Left cardiac atrium (tissue), 2 donors: Measurements from ENCODE around the gene SLC16A2. TPM values are rescaled to one million over a fixed set of nuclear protein-coding genes. Genes with fewer than 3 reads are reported as not detected.

ENCODE experiments used
- total RNA-seq, 2 donors: library from RNA; stranded (reverse); fragmentation: NEBNext Ultra II Directional; extraction: Animal tissue kit (Norgen Biotek cat#: 25700); gene quantifications; one replicate each; pipeline ENCODE4 v1.2.1, GENCODE V29; 2021
- donor health status: DM: no; HTN: yes; CAD: no; lungs with severe emphysema.
- donor health status: DM: yes; HTN: yes; CAD: no.

The SLC16A2 gene
- total RNA-seq, 2 donors from 2014 or later, result 9.1 to 12.3 TPM

Other genes with a start within 250 kb of the SLC16A2 start
- not detected for gene ZCCHC13, start 117.3 kb upstream of the SLC16A2 start, total RNA-seq
- 10 to 100 TPM; 19.9 to 32.1 TPM for gene RLIM, start 193.1 kb downstream of the SLC16A2 start, total RNA-seq